GM12878 (cell line): ENCODE data around the gene MTMR6.

Experiments
- MYB ChIP-seq: fragments of 150-350 bp; IDR thresholded peaks from 2 replicates; pipeline ENCODE4 v1.6.1; 2014; ENCODE audit warnings: mild to moderate bottlenecking, low read depth, low read length, borderline replicate concordance
- POU2F2 ChIP-seq: IDR thresholded peaks from 3 replicates; pipeline ENCODE4 v1.6.1; 2011; ENCODE audit warnings: low read depth, mild to moderate bottlenecking, low read length, borderline replicate concordance
- RAD21 ChIP-seq: IDR thresholded peaks from 2 replicates; pipeline ENCODE4 v1.6.1; 2011; ENCODE audit warnings: mild to moderate bottlenecking, low read depth, low read length, moderate library complexity; ENCODE audit not compliant: insufficient read depth
- TF ChIP-seq, protein P1 (sequence below), 3 experiments: IDR thresholded peaks in 2 of 3; conservative IDR thresholded peaks in 1 of 3; 2 replicates each; pipeline ENCODE4 v1.5.1; 2011; ENCODE audit warnings: low read depth in 3 of 3, low read length in 3 of 3, mild to moderate bottlenecking in 3 of 3, control low read depth in 2 of 3, moderate library complexity in 2 of 3, inconsistent platforms in 1 of 3, mixed read lengths in 1 of 3; ENCODE audit not compliant: control insufficient read depth in 2 of 3, insufficient read depth in 1 of 3; ENCODE audit errors: extremely low read depth in 1 of 3

DNA sequence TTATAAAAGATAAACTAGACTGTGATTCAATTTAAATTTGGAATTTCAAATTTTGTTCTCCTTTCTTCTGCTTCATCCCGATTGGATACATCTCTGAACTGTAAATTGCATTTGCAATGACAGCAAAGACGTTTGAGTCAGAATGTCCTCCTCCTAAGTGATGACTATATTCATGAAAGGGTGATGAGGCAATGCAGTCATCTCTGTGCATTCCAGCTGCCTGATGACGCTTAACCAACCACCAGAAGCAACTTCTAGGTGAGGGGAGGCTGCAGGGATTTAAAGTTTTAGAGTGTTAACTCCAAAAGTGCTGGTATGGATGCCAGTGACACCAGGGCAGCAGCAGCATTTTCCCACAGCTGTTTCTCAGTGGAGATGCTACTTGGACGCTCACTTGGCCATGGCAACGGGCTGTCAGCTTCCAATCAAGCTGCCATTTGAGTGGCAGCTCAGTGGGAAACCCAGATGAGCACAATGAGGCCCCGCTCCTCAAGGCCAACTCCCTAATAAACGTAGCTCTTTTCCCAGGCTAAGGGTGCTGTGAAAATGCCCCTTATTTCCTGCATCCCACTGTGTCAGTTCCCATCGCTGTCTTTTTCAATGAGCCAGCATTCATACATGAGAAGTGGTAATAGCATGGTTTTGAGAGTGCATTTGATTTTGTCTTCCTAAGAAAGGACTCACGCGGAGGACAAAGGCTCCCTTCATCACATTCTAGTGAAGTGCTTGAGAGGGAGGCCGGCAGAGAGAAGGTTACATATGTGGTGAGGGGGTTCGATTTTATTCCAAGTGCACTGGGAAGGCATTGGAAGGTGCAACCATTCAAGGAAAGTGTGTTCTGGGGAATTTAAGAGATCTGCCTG lies 70.0 kb downstream of the MTMR6 start:
- TF ChIP-seq MYB (no peak), POU2F2 (no peak), RAD21 (no peak)
- TF ChIP-seq, protein P1, sequence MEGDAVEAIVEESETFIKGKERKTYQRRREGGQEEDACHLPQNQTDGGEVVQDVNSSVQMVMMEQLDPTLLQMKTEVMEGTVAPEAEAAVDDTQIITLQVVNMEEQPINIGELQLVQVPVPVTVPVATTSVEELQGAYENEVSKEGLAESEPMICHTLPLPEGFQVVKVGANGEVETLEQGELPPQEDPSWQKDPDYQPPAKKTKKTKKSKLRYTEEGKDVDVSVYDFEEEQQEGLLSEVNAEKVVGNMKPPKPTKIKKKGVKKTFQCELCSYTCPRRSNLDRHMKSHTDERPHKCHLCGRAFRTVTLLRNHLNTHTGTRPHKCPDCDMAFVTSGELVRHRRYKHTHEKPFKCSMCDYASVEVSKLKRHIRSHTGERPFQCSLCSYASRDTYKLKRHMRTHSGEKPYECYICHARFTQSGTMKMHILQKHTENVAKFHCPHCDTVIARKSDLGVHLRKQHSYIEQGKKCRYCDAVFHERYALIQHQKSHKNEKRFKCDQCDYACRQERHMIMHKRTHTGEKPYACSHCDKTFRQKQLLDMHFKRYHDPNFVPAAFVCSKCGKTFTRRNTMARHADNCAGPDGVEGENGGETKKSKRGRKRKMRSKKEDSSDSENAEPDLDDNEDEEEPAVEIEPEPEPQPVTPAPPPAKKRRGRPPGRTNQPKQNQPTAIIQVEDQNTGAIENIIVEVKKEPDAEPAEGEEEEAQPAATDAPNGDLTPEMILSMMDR (IDR thresholded peaks at IDR 0.05 in 2 of 3, conservative IDR thresholded peaks at IDR 0.05 in 1 of 3; ENCODE audit: control insufficient read depth in 2 of 3, extremely low read depth in 1 of 3, insufficient read depth in 1 of 3, low read depth in 3 of 3, low read length in 3 of 3): no peak
